HG03175 (cell line): Measurements from ENCODE around the gene MID1.

Experiments
- ATAC-seq: cut with Tn5 transposase; IDR thresholded peaks from one replicate; pipeline ENCODE4 v1.9.1; 2021; ENCODE audit warnings: mild to moderate bottlenecking, moderate library complexity; ENCODE audit not compliant: unreplicated experiment

Gene MID1

DNA sequence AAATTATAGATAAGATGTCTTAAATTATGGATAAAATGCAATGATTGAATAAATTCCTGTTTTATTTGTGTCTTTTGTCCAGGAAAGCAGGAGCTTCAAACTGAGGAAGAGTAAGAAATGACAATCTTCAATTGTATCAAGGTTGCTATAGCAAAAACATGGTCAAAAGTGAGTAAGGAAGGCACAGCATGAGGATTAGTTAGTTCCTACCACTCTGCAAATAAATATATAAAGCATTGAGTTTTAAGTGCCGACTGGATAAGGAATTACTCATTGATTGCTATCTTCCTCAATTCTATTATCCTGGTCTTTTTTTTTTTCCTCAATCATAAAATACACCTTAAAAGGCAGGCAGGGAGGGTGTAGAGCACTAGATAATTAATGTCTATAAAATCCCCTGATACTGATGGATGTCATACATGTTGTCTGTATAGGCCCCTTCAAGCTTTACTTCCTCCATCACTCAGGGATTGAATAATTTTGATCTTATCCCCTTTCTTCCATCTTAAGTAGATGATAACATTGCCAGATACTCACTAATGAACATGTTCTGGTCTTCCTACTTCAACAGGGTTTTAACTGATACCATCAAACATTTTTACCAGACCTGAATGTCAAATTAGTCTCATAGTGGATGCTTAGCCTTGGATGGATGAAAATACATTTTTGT, 86.6 kb downstream of the MID1 start:
- no peak for ATAC-seq

DNA sequence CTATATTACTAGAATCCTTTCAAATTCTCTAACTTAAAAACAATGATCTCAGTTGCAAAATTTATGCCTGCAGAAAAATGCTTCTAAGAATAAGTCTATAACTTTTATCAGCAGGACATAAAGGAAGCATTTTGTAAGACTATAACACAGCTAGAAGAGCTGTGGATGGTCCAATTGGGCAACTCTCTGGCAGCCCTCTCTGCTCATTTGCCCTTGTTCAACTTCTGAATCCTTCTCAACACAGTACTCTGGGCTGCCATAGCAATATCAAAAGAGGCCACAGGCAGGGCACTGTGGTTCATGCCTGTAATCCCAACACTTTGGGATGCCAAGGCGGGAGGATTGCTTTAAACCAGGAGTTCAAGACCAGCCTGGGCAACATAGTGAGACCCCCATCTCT, 88.5 kb downstream of the MID1 start:
- no peak for ATAC-seq

DNA sequence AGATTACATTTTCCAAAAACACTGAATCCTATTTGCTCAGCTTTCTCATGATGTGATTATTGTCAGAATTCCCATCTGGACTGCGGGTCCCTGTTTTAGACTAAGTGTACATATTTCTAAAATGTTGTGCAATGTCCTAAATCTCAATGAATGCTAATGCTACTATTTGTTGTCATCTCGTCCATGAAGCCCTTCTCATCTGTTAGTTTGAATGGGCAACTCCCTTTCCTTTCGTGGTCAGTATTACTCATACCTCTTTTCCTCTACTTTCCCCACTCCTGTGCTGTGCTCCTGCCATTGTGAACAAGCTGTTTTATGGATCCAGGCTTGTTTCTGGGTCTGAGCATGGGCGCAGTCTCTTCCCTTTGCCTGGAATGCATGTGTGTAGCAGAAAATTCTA, 91.0 kb downstream of the MID1 start:
- no peak for ATAC-seq

DNA sequence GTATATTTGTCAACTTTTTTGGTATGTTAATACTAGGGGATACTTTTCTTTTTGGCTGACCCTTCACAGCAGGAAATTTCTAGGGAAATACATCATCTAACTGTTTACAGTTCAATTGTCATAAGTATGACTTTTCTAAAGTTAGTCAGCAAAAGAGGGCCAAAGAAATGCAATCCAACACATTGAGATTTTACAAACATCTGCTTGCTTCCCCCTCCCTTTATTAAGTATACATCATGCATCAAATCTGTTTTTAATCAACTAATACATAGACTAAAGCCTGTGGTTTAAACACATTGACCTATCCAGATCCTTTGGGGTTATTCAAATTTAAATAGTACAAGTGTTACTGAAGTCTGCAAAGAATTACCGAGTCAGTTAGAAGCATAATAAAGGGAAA, 93.9 kb downstream of the MID1 start:
- ATAC-seq = no peak

DNA sequence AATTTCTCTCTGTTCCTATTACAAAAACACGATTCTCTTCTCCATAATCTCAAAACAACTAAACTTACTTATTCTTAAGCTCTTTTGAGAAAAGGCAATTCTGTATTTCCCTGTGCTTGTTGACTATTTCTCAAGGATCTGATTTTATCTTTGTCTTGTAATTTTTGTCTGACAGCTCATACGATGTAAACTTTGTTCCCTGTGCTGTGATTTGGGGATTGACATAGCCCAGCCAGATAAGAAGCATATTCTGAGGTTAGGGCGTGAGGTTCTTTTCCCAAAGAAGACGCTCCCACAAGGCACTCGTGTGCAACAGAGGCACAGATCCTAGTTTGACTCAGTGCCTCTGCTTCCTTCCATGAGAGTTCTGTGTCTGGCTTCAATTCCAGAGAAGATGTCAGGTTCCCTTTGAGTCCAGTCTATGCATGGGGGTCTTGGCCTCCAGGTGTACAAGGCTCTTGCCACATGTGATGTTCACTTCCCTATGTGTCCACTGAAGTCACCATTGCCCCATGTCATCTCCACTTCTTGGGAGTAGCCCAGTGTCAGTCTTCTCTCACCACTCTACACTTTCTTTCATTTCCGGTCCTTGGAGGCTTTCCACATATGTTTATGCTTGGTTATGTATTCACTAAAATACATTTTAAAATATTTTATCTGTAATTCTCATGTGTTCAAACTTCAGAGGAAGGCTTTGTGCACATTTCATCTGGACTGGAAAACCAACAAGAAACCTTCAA, 94.8 kb downstream of the MID1 start:
- ATAC-seq = no peak

DNA sequence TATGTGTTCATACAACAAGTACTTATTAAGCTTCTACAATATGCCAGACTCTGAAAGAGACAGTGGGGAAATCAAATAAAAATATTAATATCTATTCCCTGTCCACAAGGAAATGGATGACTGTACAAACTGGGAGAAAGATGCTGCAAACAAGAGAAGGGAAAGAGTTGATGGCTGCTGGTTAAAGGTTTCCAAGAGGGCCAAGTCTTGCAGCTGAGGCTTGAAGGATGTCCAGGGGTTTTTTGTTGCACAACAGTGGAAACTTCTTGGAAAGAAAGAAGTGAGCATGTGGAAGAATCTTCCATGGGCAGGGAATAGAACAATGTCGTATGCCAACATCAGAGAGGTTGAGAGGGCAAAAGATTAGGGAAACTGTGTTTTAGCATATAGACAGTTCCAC, 95.8 kb downstream of the MID1 start:
- no peak for ATAC-seq

DNA sequence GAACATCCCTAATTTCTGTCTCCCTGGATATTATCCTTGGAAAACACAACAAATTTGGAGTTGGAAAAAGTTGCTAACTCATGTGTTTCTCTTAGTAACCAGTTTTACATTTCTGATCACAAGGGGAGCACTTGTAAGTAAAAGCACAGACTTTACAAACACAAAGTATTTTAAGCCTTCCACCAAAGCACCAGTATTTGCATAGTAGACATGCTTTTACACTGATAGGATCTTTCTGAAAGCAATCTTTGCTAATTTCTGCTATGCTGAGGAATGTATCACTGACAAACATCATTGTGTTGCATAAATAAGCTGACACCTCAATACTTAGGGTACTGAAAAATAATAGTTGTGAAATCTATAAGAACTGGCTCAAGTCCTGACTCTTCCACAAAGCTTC, 100.6 kb downstream of the MID1 start:
- no peak for ATAC-seq

DNA sequence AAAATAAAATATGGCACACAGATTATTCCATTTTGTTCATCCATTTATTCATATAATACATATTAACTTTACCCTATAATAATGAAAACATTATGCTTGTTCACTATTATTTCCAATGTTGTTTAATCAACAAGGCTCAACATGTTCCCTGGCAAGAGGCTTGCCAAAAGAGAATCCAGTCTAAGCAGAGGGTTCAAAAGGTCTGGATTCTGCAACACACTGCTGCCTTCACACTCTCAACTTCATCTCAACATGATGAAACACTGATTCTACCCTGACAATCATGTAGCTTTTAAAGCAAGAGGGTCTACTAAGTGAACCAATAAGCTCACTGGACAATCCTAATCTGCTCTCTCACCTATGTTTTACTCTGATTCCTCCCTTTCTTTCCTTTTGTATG, 101.1 kb downstream of the MID1 start:
- ATAC-seq = no peak

DNA sequence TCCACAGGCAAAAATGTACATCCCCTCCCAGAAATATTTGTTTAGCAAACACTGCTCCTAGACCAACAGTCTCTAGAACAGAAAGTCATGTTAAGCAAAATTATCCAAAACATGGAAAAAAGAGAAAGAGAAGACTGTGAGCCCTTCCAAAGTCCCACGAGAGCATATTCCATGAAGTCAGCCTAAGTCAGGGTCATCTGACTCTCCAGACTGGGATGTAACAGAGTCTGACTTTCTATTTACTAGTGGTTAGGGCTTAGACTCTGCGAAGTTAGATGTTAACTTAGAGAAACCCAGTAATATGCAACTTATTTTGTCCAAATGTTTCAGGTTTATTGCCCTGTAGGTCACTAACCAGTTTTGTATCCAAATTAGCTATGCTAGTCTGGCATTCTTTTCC, 102.3 kb downstream of the MID1 start:
- ATAC-seq = no peak

DNA sequence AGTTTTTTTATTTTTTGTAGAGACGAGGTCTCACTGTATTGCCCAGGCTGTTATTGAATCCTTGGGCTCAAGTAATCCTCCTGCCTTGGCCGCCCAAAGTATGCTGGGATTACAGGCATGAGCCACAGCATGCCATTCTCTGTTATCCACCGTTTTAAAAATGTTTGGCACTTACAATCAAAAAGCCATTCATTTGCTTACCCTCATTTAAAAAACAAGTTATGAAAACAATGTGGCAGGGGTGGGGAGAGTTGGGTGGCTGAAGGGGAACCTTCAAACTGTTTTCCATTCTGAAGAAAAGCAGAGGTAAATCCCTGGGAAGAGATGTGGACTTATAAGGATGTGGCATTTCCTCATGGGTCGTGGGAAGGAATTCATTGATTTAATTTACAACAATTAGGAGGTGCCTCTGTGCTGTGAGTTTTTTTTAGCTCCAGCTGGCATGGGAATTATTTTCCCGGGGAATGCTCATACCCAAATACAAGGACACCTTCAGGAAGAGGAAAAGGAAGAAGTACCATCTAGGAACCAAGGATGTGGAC, 103.5 kb downstream of the MID1 start:
- no peak for ATAC-seq

DNA sequence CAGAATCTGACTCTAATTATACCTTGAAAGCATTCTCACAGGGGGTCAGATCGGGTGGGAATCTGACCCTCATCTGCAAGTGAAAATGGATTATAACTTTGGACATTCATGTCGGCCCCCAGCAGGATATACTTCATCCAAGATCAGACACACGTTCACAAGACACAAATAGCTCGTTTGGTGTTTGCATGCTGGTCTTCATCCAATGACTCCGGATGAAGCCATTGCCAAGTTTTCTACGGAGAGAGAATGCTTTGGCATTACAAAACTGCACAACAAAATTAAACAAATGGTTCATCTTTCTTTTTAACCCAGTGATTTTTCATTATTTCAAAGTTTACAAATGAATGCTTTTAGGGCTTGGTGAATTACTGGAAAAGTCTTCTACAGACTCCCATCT, 105.5 kb downstream of the MID1 start:
- no peak for ATAC-seq

DNA sequence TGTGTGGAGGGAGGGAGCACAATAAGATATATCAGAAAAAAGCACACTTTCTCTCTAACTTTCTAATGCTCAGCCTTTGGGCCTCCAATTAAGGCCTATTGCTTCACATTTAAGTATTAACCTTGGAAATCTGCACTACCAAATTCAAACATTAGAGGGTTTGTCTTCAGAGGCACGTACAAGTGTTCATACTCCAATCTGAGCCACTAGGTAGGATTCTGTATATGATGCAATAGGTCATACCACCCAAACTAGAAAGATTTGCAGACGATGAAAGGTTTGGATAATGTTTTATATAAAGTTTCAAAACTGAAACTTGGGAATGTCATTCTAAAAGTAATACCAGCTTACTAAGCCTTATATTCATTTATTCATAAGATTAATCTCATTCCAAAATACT, 106.4 kb downstream of the MID1 start:
- no peak for ATAC-seq

DNA sequence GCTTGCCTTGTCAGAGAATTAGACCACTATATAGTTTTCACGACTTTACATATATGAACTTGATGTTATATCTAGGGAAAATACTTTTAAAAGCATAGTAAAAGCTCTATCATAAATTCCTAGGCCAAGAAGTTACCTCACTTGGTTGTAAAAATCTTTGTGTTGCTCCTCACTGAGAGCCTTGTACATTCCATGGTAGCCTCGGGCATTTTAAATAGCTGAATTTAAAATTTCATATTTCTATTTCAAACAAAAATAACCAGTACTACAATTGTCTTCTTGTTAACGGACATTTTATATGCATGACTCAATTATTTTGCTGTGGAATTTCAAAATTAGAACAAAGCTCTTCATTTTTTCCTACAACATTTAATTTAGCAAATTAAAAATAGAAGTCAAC, 107.6 kb downstream of the MID1 start:
- no peak for ATAC-seq

DNA sequence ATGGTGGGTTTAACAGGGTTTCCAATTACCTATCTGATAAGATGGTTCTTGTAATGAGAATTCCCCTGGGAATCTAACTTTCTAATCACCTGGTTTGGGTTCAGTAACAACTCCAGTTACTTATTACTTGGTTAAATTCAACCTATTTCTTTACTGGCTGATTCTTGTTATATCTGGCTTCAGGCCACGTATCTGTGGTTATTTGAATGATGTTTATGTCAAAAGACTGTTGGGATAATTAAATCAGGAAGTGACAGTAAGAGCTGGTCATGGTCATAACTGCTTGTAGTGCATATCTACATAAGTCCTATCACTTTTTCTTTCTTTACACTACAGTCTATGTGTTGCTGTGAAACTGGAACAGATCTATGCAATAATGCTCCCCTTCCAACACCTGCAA, 108.1 kb downstream of the MID1 start:
- ATAC-seq = no peak

DNA sequence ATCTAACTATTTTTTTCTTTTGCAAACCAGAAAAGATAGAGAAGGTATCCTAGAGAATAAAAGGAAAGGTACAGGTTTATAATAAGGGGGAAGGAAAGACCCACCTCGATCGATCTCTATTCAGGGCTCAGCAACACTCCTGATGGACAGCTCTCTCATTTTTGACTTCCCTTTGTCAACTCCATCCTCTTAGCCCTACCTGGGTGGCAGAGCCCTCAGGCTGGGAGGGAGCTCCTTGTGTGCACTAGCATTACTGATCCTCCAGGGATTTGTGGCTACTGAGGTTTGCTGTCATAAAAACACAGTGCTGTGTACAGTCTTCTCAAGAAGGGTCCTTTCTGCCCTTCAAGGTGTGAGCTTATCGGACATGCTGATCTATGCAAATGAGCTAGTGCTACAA, 111.0 kb downstream of the MID1 start:
- ATAC-seq = no peak

DNA sequence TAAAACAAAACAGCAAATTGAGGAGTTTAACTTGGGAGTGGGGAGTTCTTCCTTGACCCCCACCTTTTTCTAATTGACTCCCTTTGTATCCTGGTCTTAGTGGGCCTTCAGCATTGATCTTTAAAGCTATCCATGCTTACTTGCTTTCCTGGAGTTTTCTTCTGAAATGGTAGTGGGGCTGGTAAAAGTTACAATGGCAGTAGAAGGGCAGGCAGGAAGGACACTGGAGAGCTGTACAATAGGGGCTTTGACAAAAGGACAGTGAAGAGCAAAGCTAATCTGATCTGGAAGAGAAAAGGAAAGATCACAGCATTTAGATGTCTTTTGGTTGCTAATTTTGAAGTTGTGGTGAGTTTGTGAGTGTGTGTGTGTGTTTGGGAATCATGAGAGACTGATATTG, 111.5 kb downstream of the MID1 start:
- ATAC-seq = no peak

DNA sequence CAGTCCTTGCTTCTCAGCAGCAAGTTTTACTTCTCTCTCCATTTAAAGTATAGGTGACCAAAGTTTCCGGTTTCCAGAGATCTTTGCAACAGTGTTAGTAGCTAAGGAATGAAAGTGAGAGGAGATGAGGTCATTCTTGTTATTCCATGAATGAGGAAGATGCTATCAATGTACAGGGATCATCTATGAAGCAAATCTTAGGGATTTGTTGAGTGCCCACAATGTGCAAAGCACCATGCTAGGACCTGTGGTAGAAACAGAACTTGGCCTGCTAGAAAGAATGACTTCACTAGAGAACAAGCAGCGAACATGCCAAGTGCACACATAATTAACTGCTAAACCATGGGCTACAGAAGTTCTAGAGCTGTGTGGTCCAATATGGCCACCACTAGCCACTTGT, 112.5 kb downstream of the MID1 start:
- ATAC-seq = no peak

DNA sequence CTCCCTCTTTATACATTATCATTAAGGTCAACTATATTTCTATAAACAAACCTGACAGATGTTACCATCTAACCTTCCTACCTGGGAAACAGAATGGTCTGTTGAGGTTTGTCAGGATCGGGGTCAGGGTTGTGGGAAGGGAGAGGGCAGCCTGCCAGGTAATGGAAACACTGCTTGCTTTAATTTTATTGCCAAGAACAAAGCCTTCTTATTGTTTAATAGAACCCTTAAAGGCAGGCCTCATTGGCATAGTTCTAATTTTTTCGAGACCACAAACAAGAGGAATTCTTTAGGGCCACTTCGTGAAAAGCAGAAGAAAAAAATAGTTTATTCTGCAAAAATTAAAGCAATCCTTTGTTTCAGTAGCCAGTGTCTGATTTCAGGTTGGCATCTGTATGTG, 113.2 kb downstream of the MID1 start:
- no peak for ATAC-seq

DNA sequence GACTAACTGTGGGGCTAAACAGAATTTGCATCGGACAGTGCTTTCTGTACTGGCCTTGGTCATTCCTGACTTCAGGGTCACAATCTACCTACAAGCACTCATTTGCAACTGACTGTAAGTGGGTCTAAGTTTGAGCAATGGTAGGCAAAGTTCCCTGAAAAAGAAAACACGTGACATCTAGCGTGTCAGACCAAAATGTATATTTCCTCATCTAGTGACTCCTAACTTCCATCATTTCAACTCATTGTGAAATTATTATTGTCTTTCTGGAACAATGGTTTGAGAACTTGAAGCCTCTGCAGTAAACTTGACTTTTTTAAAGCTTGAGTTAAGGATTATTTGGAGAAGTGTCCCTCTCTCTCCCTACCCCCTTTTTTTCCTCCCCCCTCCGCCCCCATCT, 113.6 kb downstream of the MID1 start:
- ATAC-seq = no peak

DNA sequence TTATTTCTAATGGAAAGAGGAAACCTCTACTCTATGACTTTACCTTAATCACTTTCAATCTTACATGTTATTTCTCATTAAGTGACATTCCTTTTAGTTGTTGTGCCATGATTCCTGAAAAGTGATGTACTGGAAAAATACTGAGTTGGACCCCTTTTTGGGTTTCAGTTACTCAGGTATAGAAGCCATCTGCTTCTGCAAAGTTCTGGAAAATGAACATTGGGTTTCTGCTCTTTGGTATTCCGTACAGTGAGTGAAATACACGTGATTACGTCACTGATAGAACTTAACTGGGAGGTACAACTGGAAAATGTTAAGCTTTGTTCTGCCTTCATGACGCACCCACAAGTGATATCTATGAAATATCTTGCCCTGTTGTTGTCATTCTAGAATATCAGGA, 114.7 kb downstream of the MID1 start:
- ATAC-seq = no peak

DNA sequence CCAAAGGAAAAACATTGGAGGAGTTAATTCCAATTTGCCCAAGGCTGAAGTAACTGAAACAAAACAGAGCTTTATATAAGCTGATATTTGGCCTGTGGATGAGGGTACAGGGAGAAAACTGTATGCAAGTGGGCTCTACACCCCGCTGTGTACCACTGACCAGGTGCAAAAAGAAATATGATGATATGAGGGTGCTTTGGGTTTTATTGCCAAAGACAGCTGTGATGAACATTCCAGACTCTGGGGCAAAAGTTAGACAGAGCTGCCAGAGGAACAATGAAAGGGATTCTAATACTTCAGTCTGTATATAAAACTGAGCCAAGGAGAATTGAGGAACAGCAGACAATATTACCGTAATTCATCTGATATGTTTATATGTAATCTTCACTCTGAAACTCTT, 117.4 kb downstream of the MID1 start:
- no peak for ATAC-seq

DNA sequence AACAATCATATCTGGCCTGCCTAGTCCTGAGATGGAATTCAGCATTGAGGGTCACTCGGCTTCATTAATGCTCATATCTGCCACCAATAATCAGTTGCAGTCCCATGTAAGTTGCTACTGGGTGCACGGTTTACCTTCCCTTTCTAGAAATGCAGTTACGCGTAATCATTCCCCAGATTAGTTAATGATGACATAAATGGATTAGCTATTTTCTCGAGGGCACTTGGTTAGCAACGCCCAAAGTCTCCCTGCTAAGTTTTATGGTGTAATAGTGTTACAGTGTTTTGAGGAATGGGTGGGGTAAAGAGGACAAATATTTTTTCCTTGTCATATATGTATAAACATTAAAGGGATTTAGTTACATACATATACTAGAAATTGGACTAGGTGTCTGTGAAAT, 118.8 kb downstream of the MID1 start:
- no peak for ATAC-seq
